T follicular helper cell (primary cell): Measurements from ENCODE around the gene INTS2.
"Not testable (repeated sequence)": the region's sequence is repeated elsewhere in the genome, so short reads cannot be mapped to it uniquely, and the experiment has no call there.

ENCODE experiments used
- DNase-seq: peaks from one replicate; pipeline ENCODE4 v3.0.0-alpha.2; 2020; ENCODE audit warnings: low read depth
- total RNA-seq, 2 experiments: gene quantifications; one replicate each; lab custom pipeline; 2026; lab: John Stamatoyannopoulos, UW

Gene INTS2
- 56.4 to 64.5 reads per million in 2 experiments for total RNA-seq

GRCh38 chr17:61927208-61928100 lies at the start of gene INTS2:
TSS of gene INTS2 (minus strand) at chr17:61927982. CDS start at chr17:61926644, 1,338 bp downstream.
- DNase-seq: peak; percentile 96

GRCh38 chr17:61974115-61974514 lies 46.3 kb upstream of the INTS2 start:
- no peak for DNase-seq

GRCh38 chr17:61972311-61972710 lies 44.5 kb upstream of the INTS2 start:
- no peak for DNase-seq

GRCh38 chr17:61970030-61970429 lies 42.2 kb upstream of the INTS2 start:
- DNase-seq: no peak

- DNase-seq: no peak
Observed at GRCh38 chr17:61968757-61969156, 41.0 kb upstream of the INTS2 start.

GRCh38 chr17:61967729-61968128 lies 39.9 kb upstream of the INTS2 start:
- no peak for DNase-seq

GRCh38 chr17:61966191-61966590 lies 38.4 kb upstream of the INTS2 start:
- DNase-seq: no peak

- no peak for DNase-seq
Observed at GRCh38 chr17:61955619-61956018, 27.8 kb upstream of the INTS2 start.

- DNase-seq: no peak
Observed at GRCh38 chr17:61947367-61948078, 19.7 kb upstream of the INTS2 start.

GRCh38 chr17:61946359-61946758 lies 18.6 kb upstream of the INTS2 start:
- DNase-seq: no peak

GRCh38 chr17:61943117-61943516 lies 15.3 kb upstream of the INTS2 start:
- no peak for DNase-seq

GRCh38 chr17:61942085-61942484 lies 14.3 kb upstream of the INTS2 start:
- DNase-seq: no peak

- no peak for DNase-seq
Observed at GRCh38 chr17:61928101-61928436, 287 bp upstream of the INTS2 start.

- DNase-seq: no peak
Observed at GRCh38 chr17:61926826-61927207, 965 bp downstream of the INTS2 start.

- not testable (repeated sequence) for DNase-seq
Observed at GRCh38 chr17:61915162-61915561, 12.6 kb downstream of the INTS2 start.

GRCh38 chr17:61908292-61909037 lies 19.3 kb downstream of the INTS2 start:
- no peak for DNase-seq

GRCh38 chr17:61907361-61907760 lies 20.4 kb downstream of the INTS2 start:
- no peak for DNase-seq

GRCh38 chr17:61904094-61904710 lies 23.6 kb downstream of the INTS2 start:
- peak; percentile 9 for DNase-seq

GRCh38 chr17:61903251-61903650 lies 24.5 kb downstream of the INTS2 start:
- no peak for DNase-seq

GRCh38 chr17:61897548-61898180 lies 30.1 kb downstream of the INTS2 start:
- no peak for DNase-seq

GRCh38 chr17:61895391-61895790 lies 32.4 kb downstream of the INTS2 start:
- DNase-seq: no peak

GRCh38 chr17:61894310-61894709 lies 33.5 kb downstream of the INTS2 start:
- not testable (repeated sequence) for DNase-seq
